Rectal smooth muscle tissue (tissue), 1 donor: Measurements from ENCODE around the gene MEDAG.
A peak's percentile ranks its signal among the peaks of the same experiment; 100 is the strongest.

Source experiments
- H3K27ac ChIP-seq: one replicate; pipeline ENCODE4 v1.7.0; 2013; ENCODE audit warnings: low read depth, low read length, inconsistent platforms
- H3K27me3 ChIP-seq: one replicate; pipeline ENCODE4 v1.7.0; 2013; ENCODE audit warnings: low read length; ENCODE audit not compliant: control insufficient read depth, insufficient read depth
- H3K36me3 ChIP-seq: one replicate; pipeline ENCODE4 v1.7.0; 2013; ENCODE audit warnings: low read length; ENCODE audit not compliant: control insufficient read depth, insufficient read depth
- H3K4me1 ChIP-seq: one replicate; pipeline ENCODE4 v1.7.0; 2013; ENCODE audit warnings: low read length; ENCODE audit not compliant: control insufficient read depth, insufficient read depth
- H3K4me3 ChIP-seq: one replicate; pipeline ENCODE4 v1.7.0; 2013; ENCODE audit warnings: low read length
- H3K9ac ChIP-seq: one replicate; pipeline ENCODE4 v1.7.0; 2013; ENCODE audit warnings: low read length

MEDAG gene

DNA sequence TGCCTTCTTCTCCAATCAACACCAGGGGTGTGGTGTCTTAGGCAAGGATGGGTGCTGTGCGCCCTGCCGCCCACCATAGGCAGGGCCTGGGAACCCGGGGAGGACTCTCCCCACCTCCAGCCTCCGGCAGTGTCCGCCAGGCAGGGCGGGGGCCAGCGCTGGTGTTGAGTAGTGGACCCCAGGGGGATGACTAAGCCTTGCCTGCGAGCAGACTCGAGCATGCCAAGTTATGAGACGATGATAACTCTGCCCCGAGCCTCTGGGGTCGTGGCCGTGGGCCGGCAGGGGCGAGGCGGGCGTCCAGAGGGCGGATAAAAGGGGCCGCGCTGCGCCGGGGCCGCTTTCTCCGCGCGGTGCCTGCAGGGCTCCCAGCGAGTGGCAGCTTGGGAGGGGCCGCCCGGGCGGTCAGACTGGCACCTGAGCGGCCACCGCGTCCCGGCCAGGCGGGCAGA is at the start of gene MEDAG:
Gene MEDAG, plus strand, starts transcription at position 340 of the 452 bp plus-strand sequence. CDS start 245 bp downstream, outside the sequence.
- H3K4me1 ChIP-seq: no peaks in the 10 kb centered on the region
- H3K4me3 ChIP-seq: peak within 1 kb of the TSS; percentile 37
- no peaks in the 10 kb centered on the region for H3K36me3 ChIP-seq
- peaks cover 10% of the 10 kb centered on the region for H3K27me3 ChIP-seq
- no peak within 1 kb of the TSS for H3K9ac ChIP-seq
- H3K27ac ChIP-seq: peak within 1 kb of the TSS; percentile 22

DNA sequence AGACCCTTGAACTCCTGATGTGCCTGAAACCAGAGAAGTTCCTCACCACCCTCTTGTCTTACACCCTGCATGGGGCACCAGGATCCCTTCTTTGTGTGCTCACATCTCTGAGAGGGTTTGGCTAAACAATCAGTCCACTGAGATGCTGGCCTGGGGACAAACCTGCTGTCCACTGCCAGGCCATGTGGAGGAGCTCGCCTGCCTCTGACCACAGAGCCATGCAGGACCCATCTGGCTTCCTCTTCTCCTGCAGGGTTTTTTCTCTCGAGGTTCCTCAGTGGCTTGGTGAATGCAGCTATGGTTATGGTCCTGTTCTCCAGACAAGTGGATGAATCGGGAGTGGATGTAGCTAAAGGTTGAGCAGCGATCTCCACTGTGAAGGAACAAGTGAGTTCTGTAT is 49.1 kb upstream of the MEDAG start:
- no peak overlapping the region for H3K27ac ChIP-seq
- H3K9ac ChIP-seq: no peak overlapping the region
- peaks cover under 1% of the 10 kb centered on the region for H3K4me1 ChIP-seq
- no peaks in the 10 kb centered on the region for H3K36me3 ChIP-seq
- H3K4me3 ChIP-seq: no peak overlapping the region
- H3K27me3 ChIP-seq: no peaks in the 10 kb centered on the region

- Histone ChIP-seq H3K9ac (no peak overlapping the region), H3K4me3 (no peak overlapping the region), H3K27ac (no peak overlapping the region), H3K4me1 (peaks cover 5% of the 10 kb centered on the region), H3K27me3 (no peaks in the 10 kb centered on the region), H3K36me3 (no peaks in the 10 kb centered on the region)
Observed at GRCh38 chr13:30857636-30858035, 48.4 kb upstream of the MEDAG start.

DNA sequence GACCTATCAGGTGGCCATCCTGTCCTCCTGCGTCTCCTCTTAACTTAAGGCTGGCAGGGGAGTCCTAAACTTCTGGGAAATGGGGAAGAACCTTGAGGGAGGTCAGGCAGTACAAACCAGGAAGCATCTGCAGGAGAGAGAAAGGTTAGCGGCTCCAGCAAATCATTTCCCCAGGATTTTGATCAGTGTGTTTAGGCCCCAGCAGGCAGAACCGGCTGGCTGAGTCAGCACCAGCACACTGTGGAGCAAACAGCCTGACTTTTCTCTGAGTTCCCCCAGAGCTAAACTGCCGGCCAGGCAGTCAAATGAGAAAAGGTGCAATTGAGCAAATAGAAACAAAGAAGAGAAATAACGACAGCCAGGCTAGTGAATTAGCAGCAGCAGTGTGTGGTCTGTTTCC is 46.7 kb upstream of the MEDAG start:
- Histone ChIP-seq H3K36me3 (no peaks in the 10 kb centered on the region), H3K27ac (peak overlapping the region; percentile 7), H3K27me3 (no peaks in the 10 kb centered on the region), H3K4me3 (no peak overlapping the region), H3K9ac (no peak overlapping the region), H3K4me1 (peaks cover 18% of the 10 kb centered on the region)

DNA sequence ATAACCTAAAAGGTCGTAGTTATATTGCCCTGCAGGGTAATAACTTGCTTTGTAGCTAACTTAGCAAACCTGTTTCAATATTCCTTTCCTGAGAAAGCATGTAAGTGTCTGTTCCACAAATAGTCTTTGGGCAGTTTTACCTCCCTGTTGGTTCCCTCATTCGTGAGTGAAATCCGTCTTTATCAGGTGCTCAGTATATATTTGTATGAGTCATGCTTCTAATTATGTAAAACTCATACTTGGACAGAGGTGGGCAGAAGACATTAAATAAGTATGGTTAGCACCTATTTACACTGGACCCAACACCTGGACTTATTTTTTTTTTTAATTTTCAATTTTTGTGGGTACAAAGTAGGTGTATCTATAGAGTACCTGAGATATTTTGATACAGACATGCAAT is 44.9 kb upstream of the MEDAG start:
- no peak overlapping the region for H3K9ac ChIP-seq
- H3K27ac ChIP-seq: no peak overlapping the region
- H3K4me3 ChIP-seq: no peak overlapping the region
- H3K4me1 ChIP-seq: peaks cover 36% of the 10 kb centered on the region
- no peaks in the 10 kb centered on the region for H3K36me3 ChIP-seq
- H3K27me3 ChIP-seq: no peaks in the 10 kb centered on the region

- H3K4me3 ChIP-seq: no peak overlapping the region
- H3K9ac ChIP-seq: no peak overlapping the region
- H3K36me3 ChIP-seq: no peaks in the 10 kb centered on the region
- H3K4me1 ChIP-seq: peaks cover 36% of the 10 kb centered on the region
- H3K27me3 ChIP-seq: no peaks in the 10 kb centered on the region
- no peak overlapping the region for H3K27ac ChIP-seq
Observed at GRCh38 chr13:30861836-30862467, 44.1 kb upstream of the MEDAG start.

GRCh38 chr13:30862707-30863106 is 43.4 kb upstream of the MEDAG start:
- Histone ChIP-seq H3K36me3 (no peaks in the 10 kb centered on the region), H3K27me3 (no peaks in the 10 kb centered on the region), H3K4me3 (no peak overlapping the region), H3K9ac (no peak overlapping the region), H3K27ac (peak overlapping the region; percentile 91), H3K4me1 (peaks cover 36% of the 10 kb centered on the region)

DNA sequence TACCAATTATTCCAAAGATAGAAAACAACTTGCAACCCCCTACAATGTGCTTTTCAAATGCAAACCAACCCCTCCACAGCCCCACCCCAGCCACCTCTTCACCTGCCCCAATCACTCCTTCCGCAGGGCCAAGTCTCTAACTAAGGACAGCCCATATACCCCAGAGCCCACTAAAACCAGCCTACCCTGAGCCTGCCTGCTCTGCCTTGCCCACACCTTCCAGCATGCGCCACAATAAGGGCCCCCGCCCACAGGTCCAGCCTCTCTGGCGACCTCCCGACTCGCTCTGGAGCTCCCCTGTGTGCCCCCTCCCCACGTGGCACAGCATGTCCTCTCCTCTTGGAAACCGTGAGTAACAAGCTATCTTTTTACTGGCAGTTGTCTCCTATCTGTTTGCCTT is 42.8 kb upstream of the MEDAG start:
- Histone ChIP-seq H3K36me3 (no peaks in the 10 kb centered on the region), H3K27me3 (no peaks in the 10 kb centered on the region), H3K4me1 (peaks cover 36% of the 10 kb centered on the region), H3K9ac (no peak overlapping the region), H3K4me3 (no peak overlapping the region), H3K27ac (peak overlapping the region; percentile 91)

GRCh38 chr13:30863796-30864195 is 42.3 kb upstream of the MEDAG start:
- Histone ChIP-seq H3K27me3 (no peaks in the 10 kb centered on the region), H3K9ac (no peak overlapping the region), H3K4me3 (no peak overlapping the region), H3K4me1 (peaks cover 36% of the 10 kb centered on the region), H3K27ac (peak overlapping the region; percentile 91), H3K36me3 (no peaks in the 10 kb centered on the region)

DNA sequence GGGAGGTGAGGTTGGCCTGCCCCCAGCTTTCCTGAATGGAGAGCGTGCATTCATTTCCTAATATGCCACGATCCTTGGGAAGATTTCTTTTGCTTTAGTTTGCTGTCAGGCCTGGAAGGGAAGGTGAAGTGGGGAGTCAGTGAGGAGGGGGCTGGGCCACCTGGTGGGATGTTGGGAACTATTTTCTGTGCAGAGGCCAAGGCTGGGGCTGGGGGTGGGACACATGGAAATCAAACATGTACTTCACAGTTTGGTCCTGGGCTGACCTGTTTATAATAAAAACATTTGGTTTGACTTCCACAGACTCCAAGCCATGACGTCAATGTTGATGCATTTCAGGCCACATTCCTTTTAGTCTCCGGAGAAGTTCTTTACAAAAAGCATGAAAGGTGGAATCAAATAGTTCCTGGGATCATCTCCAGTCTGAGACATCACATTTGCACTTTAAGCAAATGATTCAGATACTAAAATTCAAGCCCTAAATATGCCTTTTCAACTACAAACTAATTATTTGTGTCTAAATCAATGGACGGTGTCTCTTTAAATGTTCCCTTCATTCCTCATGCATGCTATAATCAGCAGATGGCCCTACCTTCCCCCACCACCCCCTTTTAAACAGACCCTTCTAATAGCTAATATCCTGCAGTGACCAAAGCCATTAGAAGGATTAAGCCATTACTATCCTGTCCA is 41.5 kb upstream of the MEDAG start:
- Histone ChIP-seq H3K27me3 (no peaks in the 10 kb centered on the region), H3K27ac (peak overlapping the region; percentile 91), H3K4me3 (no peak overlapping the region), H3K36me3 (no peaks in the 10 kb centered on the region), H3K4me1 (peaks cover 36% of the 10 kb centered on the region), H3K9ac (no peak overlapping the region)

DNA sequence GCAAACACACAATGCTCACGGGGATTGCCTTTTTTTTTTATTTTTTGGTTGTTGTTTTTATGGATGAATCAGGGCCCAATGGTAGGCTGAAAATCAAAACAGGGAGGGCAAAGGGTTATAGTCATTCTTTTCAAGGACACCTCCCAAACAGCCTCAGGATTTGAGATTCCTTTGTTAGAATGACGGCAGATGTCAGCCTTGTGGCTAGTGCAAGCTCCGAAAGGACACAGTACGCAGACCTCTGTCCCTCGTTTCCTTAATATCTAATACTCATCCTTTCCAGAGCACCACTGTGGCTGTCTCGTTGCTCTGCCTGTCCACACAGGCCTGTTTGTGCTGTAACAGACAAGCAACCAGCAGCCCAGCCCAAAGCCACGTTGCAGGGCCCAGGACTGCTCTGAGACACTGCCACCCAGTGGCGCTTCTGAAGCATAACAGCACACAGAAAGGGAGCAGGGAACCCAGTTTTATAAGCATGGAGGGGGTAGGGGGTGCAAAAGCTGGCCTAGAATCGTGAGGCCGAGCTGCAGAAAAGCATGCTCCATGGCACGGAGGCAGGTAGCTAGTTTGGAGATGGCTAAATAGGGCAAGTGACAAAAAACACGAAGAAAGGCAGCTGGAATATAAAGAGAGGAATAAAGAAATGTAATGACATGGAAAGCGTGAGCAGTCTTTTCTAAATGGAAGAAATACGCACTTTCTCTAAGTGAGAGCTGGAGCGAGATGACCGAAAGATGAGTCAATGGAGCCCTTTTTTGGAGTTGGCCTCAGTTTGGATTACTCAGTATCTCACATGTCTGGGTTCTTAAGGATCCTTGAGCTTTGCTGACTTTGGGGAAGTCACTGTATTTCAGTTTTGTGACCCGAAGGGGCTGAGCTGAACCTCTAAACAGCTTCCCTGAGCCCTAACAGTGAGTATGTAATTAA is 40.7 kb upstream of the MEDAG start:
- Histone ChIP-seq H3K9ac (no peak overlapping the region), H3K27me3 (no peaks in the 10 kb centered on the region), H3K4me1 (peaks cover 40% of the 10 kb centered on the region), H3K4me3 (peak overlapping the region; percentile 31), H3K36me3 (no peaks in the 10 kb centered on the region), H3K27ac (peak overlapping the region; percentile 91)

DNA sequence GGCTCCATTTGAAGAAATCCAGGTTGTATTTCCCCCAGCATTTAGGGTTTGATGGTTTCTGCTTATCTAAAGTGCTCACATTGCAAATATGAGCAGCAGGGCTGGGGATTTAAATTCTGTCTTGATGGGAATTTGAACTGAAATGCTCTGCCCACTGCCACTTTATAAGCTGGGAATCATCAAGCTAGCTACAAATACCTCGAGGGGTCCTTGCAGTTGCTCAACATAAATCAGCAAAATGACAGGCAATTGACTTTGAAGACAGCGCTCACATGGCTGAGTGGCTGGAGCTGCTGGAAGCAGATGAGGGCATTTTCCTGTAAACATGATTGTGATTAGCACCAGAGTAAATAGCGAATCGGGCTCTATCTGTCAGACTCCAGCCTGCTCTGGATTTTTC is 39.4 kb upstream of the MEDAG start:
- Histone ChIP-seq H3K27me3 (no peaks in the 10 kb centered on the region), H3K27ac (no peak overlapping the region), H3K4me1 (peaks cover 42% of the 10 kb centered on the region), H3K4me3 (no peak overlapping the region), H3K9ac (no peak overlapping the region), H3K36me3 (no peaks in the 10 kb centered on the region)
